Measurements from ENCODE around the gene RPRML.

The RPRML gene

GRCh38 chr17:46943218-46943500, 35.9 kb downstream of the RPRML start:
- no peak for DNase-seq

GRCh38 chr17:46942441-46943217, 36.4 kb downstream of the RPRML start:
- peak; percentile 26 for DNase-seq

GRCh38 chr17:46940692-46941404, 38.2 kb downstream of the RPRML start:
- DNase-seq = peak; percentile 17

- no peak for DNase-seq
Measured at GRCh38 chr17:46935658-46936266, 43.3 kb downstream of the RPRML start.

GRCh38 chr17:46931596-46931995, 47.5 kb downstream of the RPRML start:
- no peak for DNase-seq

GRCh38 chr17:46930051-46930450, 49.0 kb downstream of the RPRML start:
- no peak for DNase-seq

GRCh38 chr17:46929413-46929812, 49.6 kb downstream of the RPRML start:
- no peak for DNase-seq

GRCh38 chr17:46928467-46929261, 50.4 kb downstream of the RPRML start:
- DNase-seq = no peak
